Stimulated activated CD4-positive, alpha-beta T cell treated with anti-CD3 and anti-CD28 coated beads, TNF-alpha, amount 100 ng/mL, for 4 hours (primary cell): ENCODE results near the gene ZCCHC2.

Experiments
- DNase-seq, 3 experiments: peaks; one replicate each; pipeline ENCODE4 v3.0.0-alpha.2; 2020; ENCODE audit warnings: low read depth in 3 of 3

ZCCHC2 gene

DNA sequence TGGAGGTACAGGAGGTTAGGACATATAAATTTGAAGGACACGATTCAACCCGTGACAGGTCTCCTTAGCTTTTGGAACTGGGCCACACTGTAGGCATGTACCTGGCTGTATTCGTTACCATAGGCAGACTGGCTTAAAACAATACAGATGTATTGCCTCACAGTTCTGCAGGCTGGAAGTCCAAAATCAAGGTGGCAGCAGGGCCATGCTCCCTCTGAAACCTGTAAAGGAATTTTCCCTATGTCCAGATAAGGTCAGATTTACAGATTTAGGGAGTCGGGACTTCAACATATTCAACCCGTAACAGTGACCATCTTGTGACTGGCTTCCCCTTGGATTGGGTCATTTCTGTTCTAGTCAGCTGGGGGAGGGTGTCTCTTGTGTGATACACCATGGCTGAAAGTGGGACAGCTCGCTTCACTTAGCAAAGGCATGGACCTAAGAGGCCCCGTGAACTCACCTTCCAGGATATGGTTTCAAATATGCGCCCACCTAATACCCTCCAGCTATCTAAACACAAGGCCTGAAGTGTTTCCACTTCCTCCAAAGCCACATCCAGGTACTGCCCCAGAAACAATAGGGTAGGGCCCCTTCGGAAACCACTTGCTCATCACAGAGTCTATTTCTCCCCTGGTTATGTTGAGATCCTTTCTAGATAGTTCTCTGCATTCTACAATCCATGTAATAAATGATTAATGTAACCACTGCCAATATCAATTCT, 85.0 kb downstream of the ZCCHC2 start:
- no peak for DNase-seq

DNA sequence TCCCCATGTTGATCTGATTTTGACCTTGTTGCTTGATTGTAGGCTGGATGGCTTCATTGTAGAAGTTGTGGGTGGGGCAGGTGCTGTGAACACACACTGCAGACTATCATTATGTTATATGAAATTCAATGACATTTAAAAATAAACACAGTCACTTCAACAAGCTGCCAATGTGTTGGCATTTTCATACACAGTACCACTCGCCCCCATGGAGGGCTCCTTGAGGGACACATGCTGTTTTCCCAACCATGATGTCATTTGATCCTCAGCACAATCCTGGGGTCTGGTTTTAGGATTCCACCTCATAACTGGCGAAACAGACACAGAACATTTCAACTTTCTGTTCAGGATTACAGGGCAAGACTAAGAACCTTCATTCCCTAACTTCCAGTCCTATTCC, 86.9 kb downstream of the ZCCHC2 start:
- DNase-seq: no peak

DNA sequence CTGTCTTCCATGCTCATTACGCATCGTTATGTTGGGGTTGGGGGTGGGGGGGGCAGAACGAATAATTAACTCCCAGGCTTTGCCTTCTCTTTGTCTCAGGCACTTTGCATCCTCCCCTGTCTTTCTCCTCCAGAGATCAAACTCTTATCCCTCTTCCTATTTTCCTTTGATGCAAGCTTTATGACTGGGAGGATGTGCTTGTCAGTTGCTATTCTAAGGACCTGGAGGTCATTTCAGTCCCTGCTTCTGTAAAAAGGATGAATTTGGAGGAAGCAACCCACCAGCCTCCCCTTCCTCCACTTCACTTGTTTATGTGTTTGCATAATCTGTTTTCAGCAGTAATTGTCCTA, 87.5 kb downstream of the ZCCHC2 start:
- no peak for DNase-seq

DNA sequence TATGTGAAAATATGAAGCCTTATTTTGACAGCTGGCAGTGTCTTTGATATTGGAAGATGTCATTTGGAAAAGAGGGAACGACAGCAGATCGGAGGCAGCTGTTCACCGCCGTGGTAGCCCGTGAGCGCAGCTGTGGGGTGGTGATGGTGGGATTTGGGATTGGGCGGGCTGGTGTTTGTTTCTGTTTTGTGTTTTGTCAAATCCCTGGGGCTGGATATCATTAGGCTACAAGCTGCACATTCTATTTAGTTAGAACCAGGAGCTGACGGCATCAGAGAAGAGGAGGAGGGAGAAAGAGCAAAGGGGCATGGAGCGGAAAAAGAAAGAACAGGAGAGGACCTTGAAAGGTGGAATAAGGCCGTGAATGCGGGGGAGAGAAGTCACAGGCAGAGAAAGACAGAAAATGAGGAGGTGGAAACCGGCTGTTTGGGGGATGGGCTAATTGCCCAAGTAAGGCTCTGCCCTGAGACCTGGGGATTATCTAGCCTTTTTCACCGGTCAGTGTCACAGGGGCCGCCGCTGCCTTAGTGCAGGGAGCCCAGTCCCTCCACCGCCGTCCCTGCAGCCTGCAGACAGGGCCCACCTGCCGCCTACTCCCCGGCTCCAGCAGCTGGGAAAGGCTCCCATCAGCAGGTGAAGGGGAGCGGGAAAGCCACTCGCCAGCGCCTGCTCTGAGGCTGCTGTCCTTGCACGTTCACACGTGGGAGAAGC, 88.0 kb downstream of the ZCCHC2 start:
- no peak for DNase-seq

DNA sequence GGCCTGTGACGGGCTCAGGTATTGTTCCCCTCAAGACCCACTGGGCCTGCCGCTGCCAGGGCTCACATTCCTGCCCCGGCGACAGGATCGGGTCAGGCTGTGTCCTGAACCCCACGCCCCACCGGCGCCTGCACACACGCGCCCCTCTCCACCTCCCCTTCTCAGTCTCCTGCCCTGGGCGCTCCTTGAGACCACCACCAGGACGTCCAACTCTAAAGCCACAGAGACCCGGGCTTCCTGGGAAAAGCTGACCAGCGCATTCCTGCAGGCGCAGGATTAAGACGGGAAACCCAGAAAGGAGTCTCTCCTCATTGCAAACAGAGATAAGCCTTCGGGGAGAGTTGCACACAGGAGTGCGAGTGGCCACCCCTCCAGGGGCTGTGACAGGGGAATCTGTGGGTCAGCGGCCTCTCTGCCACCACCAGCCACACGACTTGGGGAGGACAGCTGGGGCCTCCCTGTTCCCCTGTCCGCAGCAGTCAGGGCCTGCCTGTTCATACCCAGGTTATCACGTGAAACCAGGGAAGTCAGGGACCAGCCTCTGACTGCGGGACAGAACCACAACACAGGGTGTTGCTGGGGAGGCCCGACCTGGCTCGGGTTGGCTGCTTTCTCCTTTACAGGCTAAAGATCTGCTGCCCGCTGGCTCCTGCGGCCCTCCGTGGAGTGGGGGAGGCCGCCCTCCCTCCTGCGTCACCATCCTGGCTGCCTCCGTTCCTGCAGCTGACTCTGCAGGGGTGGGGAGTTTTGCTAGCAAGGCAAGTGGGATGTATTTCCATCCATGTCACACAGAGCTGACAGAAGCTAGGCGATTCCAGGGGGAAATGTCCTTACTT, 88.8 kb downstream of the ZCCHC2 start:
- no peak for DNase-seq

DNA sequence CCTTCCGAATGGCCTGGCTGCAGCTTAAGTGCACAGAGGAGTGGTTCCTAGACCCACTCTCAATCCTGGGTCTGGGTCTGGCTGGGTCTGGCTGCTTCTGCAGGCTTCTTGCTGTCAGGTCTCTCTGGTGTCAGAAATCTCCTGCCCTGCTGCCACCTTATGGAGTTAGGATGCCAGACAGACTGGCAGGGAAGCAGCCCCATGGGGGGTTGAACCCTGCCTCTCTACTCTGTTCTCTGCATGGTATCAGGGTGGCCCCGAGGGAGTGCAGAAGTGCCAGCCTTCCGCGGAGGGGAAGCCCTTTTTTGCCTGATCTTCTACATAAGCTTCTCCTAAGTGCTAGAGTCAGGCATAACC, 89.4 kb downstream of the ZCCHC2 start:
- DNase-seq: no peak

DNA sequence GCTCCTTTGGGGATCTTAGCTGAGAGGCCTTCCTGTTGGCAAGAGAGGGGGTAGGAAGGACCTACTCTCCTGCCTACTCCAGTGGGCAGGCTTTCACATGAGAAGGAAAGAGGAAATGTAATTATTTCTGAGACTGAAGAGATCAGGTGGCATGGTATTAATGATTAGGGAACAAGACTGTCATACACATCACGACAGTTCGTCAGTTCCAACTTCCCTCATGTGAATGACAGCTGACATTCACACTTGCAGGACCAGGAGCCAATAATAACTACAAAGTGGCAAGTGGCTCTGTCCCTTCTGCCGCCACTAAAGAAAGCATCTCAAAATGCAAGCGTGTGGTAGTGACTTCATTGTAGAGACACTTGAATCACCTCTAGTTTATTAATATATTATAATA, 90.0 kb downstream of the ZCCHC2 start:
- DNase-seq: no peak

DNA sequence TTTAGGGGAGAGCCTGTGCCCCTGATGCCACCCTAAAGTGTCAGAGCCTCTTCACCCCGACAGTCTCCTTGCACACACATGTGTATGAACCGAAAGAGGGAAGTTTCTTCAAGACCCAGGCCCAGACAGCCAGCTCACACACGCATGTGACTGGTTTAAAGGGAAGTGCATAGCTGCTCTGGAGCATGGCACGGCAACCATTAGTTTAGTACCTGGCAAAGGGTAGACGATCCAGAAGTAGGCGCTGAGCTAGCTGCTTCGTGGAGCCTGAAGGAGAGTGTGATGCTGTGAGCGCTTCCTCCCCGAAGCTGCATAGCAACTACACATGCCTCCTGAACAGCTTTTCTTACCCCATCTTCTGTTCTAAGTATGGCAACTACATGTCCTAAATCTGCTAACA, 91.7 kb downstream of the ZCCHC2 start:
- DNase-seq: no peak

DNA sequence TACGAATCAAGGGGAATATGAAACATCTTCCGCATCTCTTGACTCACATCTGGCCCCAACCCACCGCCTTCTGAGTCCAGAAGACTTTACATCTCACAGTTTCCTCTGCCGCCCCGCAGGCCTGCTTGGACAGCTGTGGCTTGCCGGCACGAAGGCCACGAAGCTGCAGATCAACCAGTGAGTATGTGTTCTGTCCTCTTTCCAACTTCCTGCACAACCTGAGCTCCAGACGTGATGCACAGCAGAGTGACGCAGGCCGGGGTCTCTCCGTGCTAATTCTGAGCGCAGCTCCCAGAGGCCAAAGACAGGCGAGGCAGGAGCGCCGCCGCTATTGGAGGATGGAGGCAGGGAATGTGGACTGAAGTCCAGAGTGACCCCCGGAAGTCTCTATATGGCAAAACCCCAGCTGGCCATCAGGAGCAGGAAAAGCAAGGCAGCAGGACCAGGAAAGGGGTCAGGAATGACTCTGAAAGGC, 93.5 kb downstream of the ZCCHC2 start:
- DNase-seq: no peak

DNA sequence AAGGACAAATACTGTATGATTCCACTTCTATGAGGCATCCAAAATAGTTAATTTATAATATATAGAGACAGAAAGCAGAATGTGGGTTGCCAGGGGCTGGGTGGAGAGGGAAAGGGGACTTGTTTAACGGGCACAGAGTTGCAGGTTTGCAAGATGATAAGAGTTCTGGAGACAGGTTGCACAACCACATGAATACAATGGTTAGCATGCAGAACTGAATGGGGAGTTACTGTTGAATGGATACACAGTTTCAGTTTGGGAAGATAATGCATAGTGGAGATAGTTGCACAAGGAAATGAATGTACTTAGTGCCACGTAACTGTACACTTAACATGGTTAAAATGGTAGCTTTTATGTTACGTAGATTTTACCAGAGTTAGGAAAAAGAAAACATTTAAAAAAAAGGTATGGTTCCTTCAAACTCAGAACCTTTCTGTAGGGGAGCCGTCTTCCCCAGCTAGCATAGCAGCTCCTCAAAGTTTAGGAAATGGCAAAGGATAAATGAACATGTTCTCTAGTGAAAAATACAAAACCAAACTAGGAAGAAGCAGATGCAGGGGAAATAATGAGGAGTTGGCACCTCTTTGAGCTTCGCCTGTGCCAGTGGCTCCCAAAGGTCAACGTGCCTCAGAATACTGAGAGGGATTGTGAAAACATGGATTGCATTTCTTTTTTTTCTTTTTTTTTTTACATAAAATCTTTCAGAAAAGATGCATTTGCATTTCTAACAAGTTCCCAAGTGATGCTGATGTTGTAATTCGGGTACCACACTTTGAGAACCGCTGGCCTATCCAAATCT, 95.2 kb downstream of the ZCCHC2 start:
- DNase-seq: no peak

DNA sequence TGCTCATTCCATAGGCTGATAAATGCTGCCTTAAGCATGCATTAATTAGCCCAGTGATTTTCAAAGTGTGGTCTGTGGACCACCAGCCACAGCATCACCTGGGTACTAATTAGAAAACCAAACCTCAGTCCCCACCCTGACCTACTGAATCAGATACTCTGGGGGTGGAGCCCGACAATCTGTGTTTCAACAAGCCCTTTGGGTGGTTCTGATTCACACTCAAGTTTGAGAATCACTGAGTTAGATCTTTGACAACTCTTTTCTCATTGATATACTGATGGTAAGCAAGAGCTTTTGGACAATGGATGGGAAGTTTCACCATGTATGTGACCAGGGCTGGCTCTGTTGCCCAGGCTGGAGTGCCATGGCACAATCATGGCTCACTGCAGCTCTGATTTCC, 95.9 kb downstream of the ZCCHC2 start:
- DNase-seq: no peak

DNA sequence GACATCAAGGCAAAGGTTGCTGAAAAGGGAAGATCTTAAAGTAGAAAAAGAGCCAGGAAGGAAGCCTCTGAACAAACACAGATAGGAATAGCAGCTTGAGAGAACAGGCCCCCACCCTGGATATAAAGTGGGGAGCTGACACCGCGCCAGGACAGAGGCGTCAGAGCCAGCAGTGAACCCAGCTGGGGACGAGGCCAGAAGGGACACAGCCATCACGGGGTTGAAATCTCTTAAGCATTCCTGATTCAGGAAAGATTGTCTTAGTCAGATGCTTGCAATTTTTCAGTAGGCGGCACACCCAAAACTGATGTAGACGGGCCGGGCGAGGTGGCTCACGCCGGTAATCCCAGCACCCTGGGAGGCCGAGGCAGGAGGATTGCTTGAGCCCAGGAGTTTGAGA, 98.7 kb downstream of the ZCCHC2 start:
- no peak for DNase-seq

DNA sequence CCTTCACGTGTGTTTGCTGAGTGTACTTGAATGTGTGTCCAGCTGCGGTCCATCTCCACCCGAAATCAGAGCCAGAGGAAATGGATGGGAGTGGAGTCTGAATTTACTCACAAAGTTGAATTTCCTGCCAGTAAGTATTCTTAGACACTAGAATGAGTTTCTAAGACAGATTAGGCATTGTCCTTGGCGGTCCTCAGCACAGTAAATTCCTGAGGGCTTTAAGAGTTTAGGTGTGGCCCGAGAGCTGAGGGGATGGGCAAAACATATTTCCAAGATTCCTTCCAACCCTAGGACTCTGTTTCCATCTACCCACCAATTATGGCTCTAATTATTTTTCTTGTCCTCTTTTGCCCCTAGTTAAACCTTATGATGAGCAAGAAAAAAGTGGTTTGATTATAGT, 102.2 kb downstream of the ZCCHC2 start:
- no peak for DNase-seq
